Neuronal stem cell (in vitro differentiated cells): ENCODE results near the gene VENTX.

Experiments used
- DNase-seq: peaks from one replicate; pipeline ENCODE4 v3.0.0-alpha.2; 2013; ENCODE audit warnings: low spot score
- H2AFZ ChIP-seq: one replicate; pipeline ENCODE4 v1.6.1; 2013; ENCODE audit warnings: mild to moderate bottlenecking, low read length, inconsistent platforms
- H2AK5ac ChIP-seq: 2 replicates; pipeline ENCODE4 v1.6.1; 2013; ENCODE audit warnings: low read depth, mild to moderate bottlenecking, inconsistent platforms, low read length, moderate library complexity, mixed read lengths
- H2BK120ac ChIP-seq: 2 replicates; pipeline ENCODE4 v1.6.1; 2013; ENCODE audit warnings: low read depth, mild to moderate bottlenecking, inconsistent platforms, low read length, moderate library complexity, mixed read lengths
- H2BK12ac ChIP-seq: one replicate; pipeline ENCODE4 v1.6.1; 2013; ENCODE audit warnings: low read length, inconsistent platforms
- H2BK15ac ChIP-seq: 2 replicates; pipeline ENCODE4 v1.6.1; 2013; ENCODE audit warnings: mild to moderate bottlenecking, low read length, inconsistent platforms, mixed read lengths
- H2BK5ac ChIP-seq: one replicate; pipeline ENCODE4 v1.6.1; 2013; ENCODE audit warnings: inconsistent platforms, mild to moderate bottlenecking, low read length, moderate library complexity
- H3K14ac ChIP-seq: one replicate; pipeline ENCODE4 v1.6.1; 2013; ENCODE audit warnings: low read length, inconsistent platforms
- H3K18ac ChIP-seq: 2 replicates; pipeline ENCODE4 v1.6.1; 2013; ENCODE audit warnings: low read length, inconsistent platforms
- H3K23ac ChIP-seq: 2 replicates; pipeline ENCODE4 v1.6.1; 2013; ENCODE audit warnings: low read depth, mild to moderate bottlenecking, mixed read lengths, low read length, inconsistent platforms; ENCODE audit not compliant: poor library complexity
- H3K27ac ChIP-seq: replicated peaks from 3 replicates; pipeline ENCODE4 v1.5.1; 2013; ENCODE audit warnings: low read length, inconsistent platforms
- H3K27me3 ChIP-seq, 3 experiments: 2 replicates each; pipeline ENCODE4 v1.6.1; 2013; ENCODE audit warnings: low read length in 3 of 3, mild to moderate bottlenecking in 2 of 3, inconsistent platforms in 1 of 3, low read depth in 1 of 3, mixed read lengths in 1 of 3, moderate library complexity in 1 of 3; ENCODE audit not compliant: control insufficient read depth in 3 of 3, insufficient read depth in 3 of 3
- H3K36me3 ChIP-seq, 2 donors: replicated peaks in 1 of 2; 2 replicates each; pipeline ENCODE4 v1.6.1; 2013; ENCODE audit warnings: low read length in 2 of 2; ENCODE audit not compliant: control insufficient read depth in 2 of 2, insufficient read depth in 2 of 2
- H3K4ac ChIP-seq: 2 replicates; pipeline ENCODE4 v1.6.1; 2013; ENCODE audit warnings: inconsistent platforms, mild to moderate bottlenecking, low read length, moderate library complexity
- H3K4me1 ChIP-seq, 2 donors: 1 replicate in 1 of 2; 2 replicates in 1 of 2; pipeline ENCODE4 v1.6.1; 2013; ENCODE audit warnings: low read length in 2 of 2, low read depth in 1 of 2; ENCODE audit not compliant: control insufficient read depth in 2 of 2, insufficient read depth in 1 of 2
- H3K4me2 ChIP-seq: one replicate; pipeline ENCODE4 v1.6.1; 2013; ENCODE audit warnings: mild to moderate bottlenecking, low read length, inconsistent platforms; ENCODE audit not compliant: insufficient read depth, poor library complexity, severe bottlenecking
- H3K4me3 ChIP-seq, 2 donors: 2 replicates each; pipeline ENCODE4 v1.5.1; 2013; ENCODE audit warnings: low read length in 2 of 2, mild to moderate bottlenecking in 2 of 2, inconsistent platforms in 1 of 2, moderate library complexity in 1 of 2
- H3K79me1 ChIP-seq: one replicate; pipeline ENCODE4 v1.6.1; 2013; ENCODE audit warnings: low read depth, mild to moderate bottlenecking, inconsistent platforms, low read length, moderate library complexity
- H3K9ac ChIP-seq: one replicate; pipeline ENCODE4 v1.6.1; 2013; ENCODE audit warnings: mild to moderate bottlenecking, low read depth, low read length, inconsistent platforms; ENCODE audit not compliant: poor library complexity
- H3K9me3 ChIP-seq, 2 donors: replicated peaks in 1 of 2; 2 replicates each; pipeline versions ENCODE3 to v1.6.1; 2013; ENCODE audit warnings: low read length in 2 of 2, mild to moderate bottlenecking in 2 of 2, inconsistent platforms in 1 of 2, low read depth in 1 of 2, mixed read lengths in 1 of 2, moderate library complexity in 1 of 2; ENCODE audit not compliant: control insufficient read depth in 2 of 2, insufficient read depth in 1 of 2
- H4K8ac ChIP-seq: one replicate; pipeline ENCODE4 v1.6.1; 2013; ENCODE audit warnings: low read depth, mild to moderate bottlenecking, inconsistent platforms, low read length, moderate library complexity
- H4K91ac ChIP-seq: one replicate; pipeline ENCODE4 v1.6.1; 2013; ENCODE audit warnings: low read length, low read depth, mild to moderate bottlenecking, inconsistent platforms; ENCODE audit not compliant: poor library complexity
- WGBS, 2 donors: extraction: QIAGEN DNeasy Blood & Tissue Kit; methylation state at CpG; one replicate each; pipeline ENCODE4 v1.1.7; 2013; ENCODE audit warnings: missing lambda C conversion rate in 2 of 2, mixed read lengths in 1 of 2; ENCODE audit not compliant: insufficient read length in 2 of 2, insufficient replicate concordance in 1 of 2; ENCODE audit errors: extremely low coverage in 2 of 2; 5-methylcytosine and 5-hydroxymethylcytosine counted together

VENTX gene

GRCh38 chr10:133249094-133249780, 11.6 kb downstream of the VENTX start:
- Histone ChIP-seq H2BK15ac (peak overlapping the region; percentile 39), H3K14ac (no peak overlapping the region), H3K4ac (no peak overlapping the region), H3K23ac (peak overlapping the region; percentile 11), H3K36me3 (no peaks in the 10 kb centered on the region), H4K91ac (peak overlapping the region; percentile 25), H3K9me3 (peaks cover 0 to 3% of the 10 kb centered on the region in 2 donors), H2AFZ (peak overlapping the region; percentile 82), H3K27ac (no peak overlapping the region), H3K4me2 (no peak overlapping the region), H3K9ac (no peak overlapping the region), H3K4me1 (peaks cover 13 to 35% of the 10 kb centered on the region in 2 donors), H3K18ac (peak overlapping the region; percentile 57), H4K8ac (no peak overlapping the region), H3K79me1 (peaks cover 5% of the 10 kb centered on the region), H3K27me3 (peaks cover 0 to 27% (median 0%) of the 10 kb centered on the region in 3 experiments), H3K4me3 (peak overlapping the region in 1 of 2 donors; percentile 6), H2BK5ac (no peak overlapping the region), H2BK12ac (peak overlapping the region; percentile 14), H2BK120ac (no peak overlapping the region), H2AK5ac (peak overlapping the region; percentile 11)
- WGBS, 2 donors = no CpG with 5 or more reads among the region's 21 CpGs
- no peak for DNase-seq

- Histone ChIP-seq H2BK12ac (no peak overlapping the region), H3K9ac (no peak overlapping the region), H2BK15ac (no peak overlapping the region), H3K4ac (no peak overlapping the region), H3K18ac (peak overlapping the region; percentile 44), H3K36me3 (no peaks in the 10 kb centered on the region), H3K4me2 (no peak overlapping the region), H2AK5ac (peak overlapping the region; percentile 11), H4K8ac (no peak overlapping the region), H3K27ac (no peak overlapping the region), H3K27me3 (peaks cover 0 to 25% (median 0%) of the 10 kb centered on the region in 3 experiments), H3K4me1 (peaks cover 14 to 37% of the 10 kb centered on the region in 2 donors), H2BK5ac (no peak overlapping the region), H3K9me3 (peaks cover 0 to 2% of the 10 kb centered on the region in 2 donors), H3K4me3 (no peak overlapping the region), H4K91ac (no peak overlapping the region), H3K23ac (no peak overlapping the region), H2AFZ (peak overlapping the region; percentile 82), H2BK120ac (no peak overlapping the region), H3K14ac (no peak overlapping the region), H3K79me1 (peaks cover 4% of the 10 kb centered on the region)
- no peak for DNase-seq
- WGBS, 2 donors = no CpG with 5 or more reads among the region's 11 CpGs
These were observed 12.5 kb downstream of the VENTX start for GRCh38 chr10:133249975-133250754.

GRCh38 chr10:133251388-133252222, 13.9 kb downstream of the VENTX start:
- peak overlapping the region; percentile 35 for H3K18ac ChIP-seq
- H2BK120ac ChIP-seq = no peak overlapping the region
- peak overlapping the region; percentile 39 for H2BK5ac ChIP-seq
- no peak for DNase-seq
- H3K4me2 ChIP-seq = no peak overlapping the region
- H3K4ac ChIP-seq = no peak overlapping the region
- peak overlapping the region; percentile 64 for H2BK15ac ChIP-seq
- peaks cover 1% of the 10 kb centered on the region for H3K79me1 ChIP-seq
- no peaks in the 10 kb centered on the region for H3K9me3 ChIP-seq
- H2AFZ ChIP-seq = no peak overlapping the region
- H3K14ac ChIP-seq = peak overlapping the region; percentile 8
- H3K4me3 ChIP-seq = no peak overlapping the region
- peak overlapping the region; percentile 81 for H2AK5ac ChIP-seq
- H3K27ac ChIP-seq = no peak overlapping the region
- H4K91ac ChIP-seq = no peak overlapping the region
- peak overlapping the region; percentile 41 for H2BK12ac ChIP-seq
- H3K4me1 ChIP-seq = peaks cover 9 to 30% of the 10 kb centered on the region in 2 donors
- H3K23ac ChIP-seq = peak overlapping the region; percentile 43
- no peak overlapping the region for H3K9ac ChIP-seq
- no peaks in the 10 kb centered on the region for H3K36me3 ChIP-seq
- WGBS, 2 donors = no CpG with 5 or more reads among the region's 28 CpGs
- no peak overlapping the region for H4K8ac ChIP-seq
- peaks cover 0 to 28% (median 0%) of the 10 kb centered on the region in 3 experiments for H3K27me3 ChIP-seq
